ENCODE measurements around the gene IQGAP2.
A peak's percentile ranks its signal among the peaks of the same experiment; 100 is the strongest.
"Not testable (repeated sequence)": the region's sequence is repeated elsewhere in the genome, so short reads cannot be mapped to it uniquely, and the experiment has no call there.

IQGAP2 gene

DNA sequence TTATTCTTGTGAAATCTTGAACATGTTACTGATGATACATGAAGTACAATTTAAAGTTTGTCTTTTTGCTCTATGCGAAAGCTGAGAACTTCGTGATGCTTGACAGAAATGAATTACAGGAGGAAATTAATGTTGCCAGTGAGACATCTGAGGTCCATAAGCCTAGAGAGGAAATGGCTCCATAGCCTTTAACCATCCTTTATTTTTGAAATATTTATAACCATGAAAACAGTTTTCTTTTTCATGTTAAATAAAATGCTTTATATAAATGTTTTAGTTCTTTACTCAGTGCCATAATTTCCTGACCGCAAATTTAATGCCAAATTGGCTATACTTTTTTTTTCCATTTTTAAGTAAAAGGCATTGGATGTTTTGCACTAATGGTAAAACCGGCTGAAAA, 191.0 kb downstream of the IQGAP2 start:
- TF ChIP-seq, protein P1, sequence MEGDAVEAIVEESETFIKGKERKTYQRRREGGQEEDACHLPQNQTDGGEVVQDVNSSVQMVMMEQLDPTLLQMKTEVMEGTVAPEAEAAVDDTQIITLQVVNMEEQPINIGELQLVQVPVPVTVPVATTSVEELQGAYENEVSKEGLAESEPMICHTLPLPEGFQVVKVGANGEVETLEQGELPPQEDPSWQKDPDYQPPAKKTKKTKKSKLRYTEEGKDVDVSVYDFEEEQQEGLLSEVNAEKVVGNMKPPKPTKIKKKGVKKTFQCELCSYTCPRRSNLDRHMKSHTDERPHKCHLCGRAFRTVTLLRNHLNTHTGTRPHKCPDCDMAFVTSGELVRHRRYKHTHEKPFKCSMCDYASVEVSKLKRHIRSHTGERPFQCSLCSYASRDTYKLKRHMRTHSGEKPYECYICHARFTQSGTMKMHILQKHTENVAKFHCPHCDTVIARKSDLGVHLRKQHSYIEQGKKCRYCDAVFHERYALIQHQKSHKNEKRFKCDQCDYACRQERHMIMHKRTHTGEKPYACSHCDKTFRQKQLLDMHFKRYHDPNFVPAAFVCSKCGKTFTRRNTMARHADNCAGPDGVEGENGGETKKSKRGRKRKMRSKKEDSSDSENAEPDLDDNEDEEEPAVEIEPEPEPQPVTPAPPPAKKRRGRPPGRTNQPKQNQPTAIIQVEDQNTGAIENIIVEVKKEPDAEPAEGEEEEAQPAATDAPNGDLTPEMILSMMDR (conservative IDR thresholded peaks at IDR 0.05) = no peak
- no peak overlapping the region for H3K27ac ChIP-seq

DNA sequence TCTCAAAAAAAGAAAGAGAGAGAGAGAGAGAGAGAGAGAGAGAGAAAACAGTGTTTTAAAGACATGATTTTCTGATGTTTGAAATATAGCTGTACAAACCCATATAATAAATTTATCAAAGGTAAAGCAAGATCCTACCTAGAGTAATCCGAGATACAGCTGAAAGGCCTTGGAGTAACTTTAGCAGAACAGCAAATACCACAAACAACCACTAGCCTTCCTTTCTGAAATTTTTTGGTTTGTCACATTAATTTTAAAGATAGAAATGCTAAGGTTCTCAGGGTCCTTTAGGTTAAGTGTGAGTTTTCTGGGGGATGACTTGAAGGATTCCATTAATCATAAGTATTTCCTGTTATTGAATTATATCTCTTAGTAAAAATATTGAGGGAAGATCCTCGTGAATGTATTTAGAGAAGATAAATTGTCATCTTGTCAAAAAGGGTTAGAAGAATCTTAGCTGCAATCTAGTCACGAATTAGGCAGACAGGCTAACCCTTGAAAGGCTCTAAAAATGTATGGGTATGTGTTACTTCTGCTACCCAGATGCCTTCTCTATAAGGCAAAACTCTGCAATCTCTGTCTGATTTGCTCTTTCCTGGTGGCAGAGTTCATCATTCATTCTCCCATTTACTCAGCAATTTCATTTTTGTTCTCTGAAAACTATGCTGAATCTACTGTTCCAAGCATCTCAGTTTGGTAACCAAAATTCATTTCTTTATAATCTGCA, 192.8 kb downstream of the IQGAP2 start:
- TF ChIP-seq, protein P1 (conservative IDR thresholded peaks at IDR 0.05) = no peak
- H3K27ac ChIP-seq = no peak overlapping the region

DNA sequence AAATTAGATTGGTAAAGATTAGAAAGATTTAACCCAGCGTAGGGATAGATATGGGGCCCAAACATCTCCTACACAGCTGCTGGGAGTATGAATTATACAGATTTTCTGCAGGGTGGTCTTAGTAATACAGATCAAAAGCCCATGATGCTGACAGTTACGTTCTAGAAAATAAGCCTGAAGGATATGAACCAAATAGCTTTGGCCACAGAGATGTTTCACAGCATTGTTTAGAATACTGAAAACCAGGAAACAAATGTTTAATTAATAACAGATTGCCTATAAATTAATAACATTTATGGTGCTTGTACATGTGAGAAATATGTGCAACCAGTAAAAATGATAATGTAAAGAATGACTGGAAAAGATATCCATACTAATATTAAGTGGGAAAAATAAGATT, 195.4 kb downstream of the IQGAP2 start:
- TF ChIP-seq, protein P1 (conservative IDR thresholded peaks at IDR 0.05) = no peak
- no peak overlapping the region for H3K27ac ChIP-seq

DNA sequence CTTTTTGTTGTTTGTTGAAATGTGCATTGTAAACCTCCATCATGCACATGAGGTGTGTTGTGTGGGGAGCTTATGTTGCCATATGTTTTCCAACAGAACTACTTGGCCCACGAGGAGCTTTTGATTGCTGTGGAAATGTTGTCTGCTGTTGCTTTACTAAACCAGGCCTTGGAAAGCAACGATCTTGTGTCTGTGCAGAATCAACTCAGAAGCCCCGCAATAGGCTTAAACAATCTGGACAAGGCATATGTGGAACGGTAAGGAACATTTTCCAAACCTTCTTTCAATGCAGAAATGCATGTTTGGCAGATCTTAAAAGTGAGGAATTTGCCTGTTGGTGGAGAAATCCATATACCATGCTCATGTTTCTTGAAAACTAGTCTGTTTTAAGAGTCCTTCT, 197.6 kb downstream of the IQGAP2 start:
- TF ChIP-seq, protein P1 (conservative IDR thresholded peaks at IDR 0.05) = no peak
- H3K27ac ChIP-seq = no peak overlapping the region

DNA sequence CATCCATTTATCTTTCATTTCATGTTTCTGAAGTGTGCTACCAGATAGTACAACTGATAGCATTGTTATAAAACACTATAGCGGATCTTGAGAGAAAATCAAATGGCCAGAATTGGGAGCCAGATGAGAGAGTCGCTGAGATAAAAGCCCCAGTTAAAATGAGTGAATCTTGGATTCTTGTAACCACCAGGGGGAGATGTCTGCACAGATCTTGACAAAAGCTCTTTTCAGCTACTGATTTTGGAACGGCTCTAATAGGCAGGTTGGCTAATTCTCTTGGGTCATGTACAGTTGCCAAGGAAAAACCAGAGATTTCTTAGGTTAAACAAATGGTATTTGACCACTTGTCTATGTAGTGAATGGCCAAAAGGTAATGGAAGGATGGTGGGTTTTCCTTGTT, 198.4 kb downstream of the IQGAP2 start:
- TF ChIP-seq, protein P1 (conservative IDR thresholded peaks at IDR 0.05) = peak; percentile 72
- H3K27ac ChIP-seq = no peak overlapping the region

DNA sequence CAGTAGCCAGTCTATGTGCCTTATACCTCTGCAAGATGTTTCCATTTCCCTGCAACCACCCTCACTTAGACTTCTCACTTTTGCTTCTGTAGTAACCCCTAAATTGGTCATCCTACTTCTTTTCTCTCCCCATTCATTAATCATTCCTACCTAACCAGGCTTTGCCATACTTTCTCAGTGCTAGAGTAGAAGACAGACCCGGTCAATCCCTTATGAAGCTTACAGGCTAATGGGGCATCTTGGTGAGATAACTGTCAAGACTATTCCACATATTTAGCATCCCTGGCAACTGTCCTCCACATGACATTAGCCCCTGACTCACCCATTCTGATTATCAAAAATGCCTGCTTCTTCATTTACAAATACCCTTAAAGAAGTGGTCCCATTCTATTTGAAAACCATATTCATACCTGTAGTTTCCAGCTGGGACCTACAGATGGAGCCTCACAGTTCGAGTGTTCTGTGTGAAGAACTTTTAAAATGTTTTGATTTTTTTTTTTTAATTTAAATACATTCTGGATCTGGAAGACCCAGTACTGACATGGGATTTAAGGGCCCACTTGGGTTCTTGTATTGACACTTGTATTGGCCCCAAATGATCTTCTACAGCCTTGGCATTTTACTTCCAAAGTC, 199.1 kb downstream of the IQGAP2 start:
- no peak overlapping the region for H3K27ac ChIP-seq

DNA sequence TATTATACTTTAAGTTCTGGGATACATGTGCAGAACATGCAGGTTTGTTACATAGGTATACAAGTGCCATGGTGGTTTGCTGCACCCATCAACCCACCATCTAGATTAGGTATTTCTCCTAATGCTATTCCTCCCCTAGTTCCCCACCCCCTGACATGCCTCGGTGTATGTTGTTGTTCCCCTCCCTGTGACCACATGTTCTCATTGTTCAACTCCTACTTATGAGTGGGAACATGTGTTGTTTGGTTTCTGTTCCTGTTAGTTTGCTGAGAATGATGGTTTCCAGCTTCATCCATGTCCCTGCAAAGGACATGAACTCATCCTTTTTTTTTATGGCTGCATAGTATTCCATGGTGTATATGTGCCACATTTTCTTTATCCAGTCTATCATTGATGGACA, 200.9 kb downstream of the IQGAP2 start:
- H3K27ac ChIP-seq = not testable (repeated sequence)

More for the DNA sequence above, 199.1 kb downstream of the IQGAP2 start:
- TF ChIP-seq, protein P1 (conservative IDR thresholded peaks at IDR 0.05) = no peak

DNA sequence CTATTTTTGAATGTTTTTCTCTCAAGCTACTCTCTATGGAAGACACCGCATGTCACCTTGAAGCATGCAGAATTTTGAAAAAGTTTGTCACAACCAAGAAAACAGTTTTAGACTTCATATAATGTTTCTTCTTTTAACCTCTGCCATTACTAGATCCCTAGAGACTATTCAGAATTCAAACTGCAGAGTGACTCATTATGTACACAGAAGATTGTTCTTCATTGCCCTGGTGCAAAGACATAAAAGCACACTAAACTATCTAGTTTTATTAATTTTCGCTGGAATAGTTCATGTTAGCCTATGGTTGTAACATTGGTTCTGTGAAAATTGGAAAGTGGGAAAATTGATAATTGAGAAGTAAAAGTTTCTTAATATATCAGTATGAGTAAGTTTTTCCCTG, 201.8 kb downstream of the IQGAP2 start:
- TF ChIP-seq, protein P1 (conservative IDR thresholded peaks at IDR 0.05) = no peak
- H3K27ac ChIP-seq = no peak overlapping the region

Data from VCaP (cell line).